CD4-positive, alpha-beta T cell (primary cell): Measurements from ENCODE around the gene TSPAN33. TPM values are rescaled to one million over a fixed set of nuclear protein-coding genes. Genes with fewer than 3 reads are reported as not detected.

Source experiments
- ATAC-seq: fragments of 200-7000 bp; cut with Tn5 transposase; one replicate; pipeline ENCODE4 v1.10.0; 2022; ENCODE audit warnings: mild to moderate bottlenecking; ENCODE audit not compliant: poor library complexity
- CTCF ChIA-PET: fragments of 350-600 bp; sonication (Branson Sonifier 250); formaldehyde crosslinking; loops from one replicate; lab custom pipeline; 2021; ENCODE audit warnings: antibody characterized with exemption, inconsistent platforms; lab: Charles Lee
- POLR2A ChIA-PET: fragments of 350-600 bp; sonication (Branson Sonifier 250); formaldehyde crosslinking; loops from one replicate; lab custom pipeline; 2021; ENCODE audit warnings: antibody characterized with exemption, inconsistent platforms; lab: Charles Lee
- DNase-seq, 14 experiments: peaks; one replicate each; pipeline ENCODE4 v3.0.0-alpha.2; 2013 to 2020; ENCODE audit warnings: mixed read lengths in 2 of 14
- H3K27ac ChIP-seq, 2 donors: one replicate each; pipeline versions ENCODE4 v1.5.1 to v1.7.0; 2013; ENCODE audit warnings: low read length in 2 of 2, low read depth in 1 of 2, mild to moderate bottlenecking in 1 of 2
- H3K27me3 ChIP-seq, 2 experiments: 1 replicate in 1 of 2; 2 replicates in 1 of 2; pipeline versions ENCODE4 v1.6.1 to v1.7.0; 2013; ENCODE audit warnings: low read length in 2 of 2, control low read depth in 1 of 2, mild to moderate bottlenecking in 1 of 2, moderate library complexity in 1 of 2; ENCODE audit not compliant: insufficient read depth in 2 of 2, control insufficient read depth in 1 of 2
- H3K36me3 ChIP-seq: one replicate; pipeline ENCODE4 v1.6.1; 2013; ENCODE audit warnings: low read length, control low read depth; ENCODE audit not compliant: insufficient read depth
- H3K4me1 ChIP-seq: one replicate; pipeline ENCODE4 v1.6.1; 2013; ENCODE audit warnings: low read length, control low read depth; ENCODE audit not compliant: insufficient read depth
- H3K4me3 ChIP-seq: one replicate; pipeline ENCODE4 v1.5.1; 2013; ENCODE audit warnings: mild to moderate bottlenecking, low read length, moderate library complexity
- H3K9me3 ChIP-seq, 2 experiments: 1 replicate in 1 of 2; 2 replicates in 1 of 2; pipeline versions ENCODE4 v1.6.1 to v1.7.0; 2013; ENCODE audit warnings: low read length in 2 of 2, mild to moderate bottlenecking in 2 of 2, control low read depth in 1 of 2, moderate library complexity in 1 of 2; ENCODE audit not compliant: control insufficient read depth in 1 of 2, insufficient read depth in 1 of 2
- H3K27ac Mint-ChIP-seq: one replicate; pipeline ENCODE4 v1.8.0; 2020; ENCODE audit warnings: mixed read lengths
- H3K27me3 Mint-ChIP-seq: one replicate; pipeline ENCODE4 v1.8.0; 2021; ENCODE audit warnings: mixed read lengths
- H3K36me3 Mint-ChIP-seq: one replicate; pipeline ENCODE4 v1.8.0; 2021; ENCODE audit warnings: low read depth, mixed read lengths
- H3K4me1 Mint-ChIP-seq: one replicate; pipeline ENCODE4 v1.8.0; 2021; ENCODE audit warnings: low read depth, mixed read lengths
- H3K4me3 Mint-ChIP-seq: one replicate; pipeline ENCODE4 v1.8.0; 2020; ENCODE audit warnings: mild to moderate bottlenecking, mixed read lengths
- H3K9me3 Mint-ChIP-seq: one replicate; pipeline ENCODE4 v1.8.0; 2020; ENCODE audit warnings: mixed read lengths
- intact Hi-C, 2 experiments: fragments of 100-400 bp; cut with DNase I in 1 of 2; cut with micrococcal nuclease in 1 of 2; formaldehyde crosslinking; loops; one replicate each; pipeline versions ENCODE4 v1.15.1 to v1.9.0; 2023 to 2025; cut with DNase I, micrococcal nuclease
- total RNA-seq, 174 experiments: library from RNA in 2 of 174; stranded (reverse) in 2 of 174; gene quantifications; one replicate each; pipeline ENCODE4 v1.2.3 and lab custom pipeline; 2021 to 2026
- TF ChIP-seq, protein P1 (sequence below): fragments of 200-600 bp; IDR thresholded peaks from one replicate; pipeline ENCODE4 v1.8.0; 2022; ENCODE audit warnings: antibody characterized with exemption, mild to moderate bottlenecking

TSPAN33 gene
- total RNA-seq, 2 experiments from 2014 or later: 3.6 to 4.1 TPM

DNA sequence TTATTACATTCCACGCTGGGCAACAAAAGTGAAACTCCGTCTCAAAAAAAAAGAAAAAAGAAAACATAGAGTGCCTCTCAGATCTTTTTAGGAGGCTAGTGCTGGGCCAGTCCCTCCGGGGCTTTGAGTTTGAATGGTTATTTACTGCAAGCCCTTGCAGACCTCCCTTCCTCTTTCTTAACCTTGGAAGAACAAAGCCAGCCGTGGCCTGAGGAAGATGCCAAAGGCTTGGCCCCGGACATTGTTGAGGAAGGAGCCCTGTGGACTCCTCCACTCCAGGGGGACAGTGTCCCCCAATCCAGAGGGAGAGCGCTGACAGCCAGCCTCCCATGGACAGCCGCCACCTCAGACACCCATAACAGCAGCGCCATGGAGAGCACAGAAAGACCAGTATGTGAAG lies 5.0 kb downstream of the TSPAN33 start:
- H3K4me3 ChIP-seq: no peak overlapping the region
- peaks cover 10% of the 10 kb centered on the region for H3K4me1 Mint-ChIP-seq

DNA sequence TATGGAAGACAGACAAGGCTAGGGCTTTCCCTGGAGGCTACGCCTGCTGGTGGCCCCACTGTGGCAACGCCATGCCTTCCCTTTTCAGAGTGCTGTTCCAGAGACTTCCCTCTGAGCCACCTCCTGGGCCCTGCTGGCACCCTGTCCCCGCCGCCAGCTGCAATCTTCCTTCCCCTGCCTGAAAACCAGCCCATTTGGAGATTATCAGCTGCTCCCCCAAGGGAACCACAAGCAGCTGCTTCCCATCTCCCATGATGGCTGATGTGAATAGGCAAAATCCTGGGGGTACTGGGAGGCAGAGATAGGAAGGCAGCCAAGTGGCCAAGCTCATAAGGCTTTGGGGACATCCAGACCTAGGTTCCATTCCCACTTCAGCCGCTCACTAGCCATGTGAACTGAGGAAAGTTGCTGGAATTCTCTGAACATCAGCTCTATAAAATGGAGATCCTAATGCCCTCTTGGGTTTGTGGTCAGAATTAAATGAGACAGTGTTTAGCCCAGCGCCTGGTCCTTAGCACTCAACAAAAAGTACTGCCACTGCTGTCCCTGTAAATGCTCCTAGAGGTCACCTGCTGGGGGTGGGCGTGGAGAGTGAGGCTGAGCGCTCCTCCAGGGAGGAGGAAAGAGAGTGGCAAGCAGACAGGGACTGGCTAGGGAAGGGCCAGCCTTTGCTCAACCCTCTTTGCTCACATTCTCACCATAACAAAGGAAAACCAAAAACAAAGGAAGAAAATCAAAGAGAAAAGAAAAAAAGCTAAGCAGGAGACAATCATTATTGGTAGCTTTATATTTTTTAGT lies 5.9 kb downstream of the TSPAN33 start:
- ATAC-seq (no peak), DNase-seq (no peak)
- CTCF ChIA-PET: interaction anchor here (0.6 to 1.4 kb wide), 2 partner anchors 13 kb away, joined by 3 to 4 read pairs; no protein-coding TSS in a partner anchor
- Mint-ChIP-seq H3K27me3 (no peaks in the 10 kb centered on the region), H3K36me3 (no peaks in the 10 kb centered on the region), H3K9me3 (no peaks in the 10 kb centered on the region), H3K27ac (no peak overlapping the region), H3K4me3 (no peak overlapping the region), H3K4me1 (peaks cover 5% of the 10 kb centered on the region)
- TF ChIP-seq, protein P1, sequence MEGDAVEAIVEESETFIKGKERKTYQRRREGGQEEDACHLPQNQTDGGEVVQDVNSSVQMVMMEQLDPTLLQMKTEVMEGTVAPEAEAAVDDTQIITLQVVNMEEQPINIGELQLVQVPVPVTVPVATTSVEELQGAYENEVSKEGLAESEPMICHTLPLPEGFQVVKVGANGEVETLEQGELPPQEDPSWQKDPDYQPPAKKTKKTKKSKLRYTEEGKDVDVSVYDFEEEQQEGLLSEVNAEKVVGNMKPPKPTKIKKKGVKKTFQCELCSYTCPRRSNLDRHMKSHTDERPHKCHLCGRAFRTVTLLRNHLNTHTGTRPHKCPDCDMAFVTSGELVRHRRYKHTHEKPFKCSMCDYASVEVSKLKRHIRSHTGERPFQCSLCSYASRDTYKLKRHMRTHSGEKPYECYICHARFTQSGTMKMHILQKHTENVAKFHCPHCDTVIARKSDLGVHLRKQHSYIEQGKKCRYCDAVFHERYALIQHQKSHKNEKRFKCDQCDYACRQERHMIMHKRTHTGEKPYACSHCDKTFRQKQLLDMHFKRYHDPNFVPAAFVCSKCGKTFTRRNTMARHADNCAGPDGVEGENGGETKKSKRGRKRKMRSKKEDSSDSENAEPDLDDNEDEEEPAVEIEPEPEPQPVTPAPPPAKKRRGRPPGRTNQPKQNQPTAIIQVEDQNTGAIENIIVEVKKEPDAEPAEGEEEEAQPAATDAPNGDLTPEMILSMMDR: no peak
- intact Hi-C loops: no loop called here
- POLR2A ChIA-PET: no interaction called here
- Histone ChIP-seq H3K4me1 (peaks cover 8% of the 10 kb centered on the region), H3K27ac (no peak overlapping the region), H3K9me3 (no peaks in the 10 kb centered on the region), H3K4me3 (no peak overlapping the region), H3K36me3 (no peaks in the 10 kb centered on the region), H3K27me3 (no peaks in the 10 kb centered on the region)

More for the DNA sequence above, 5.0 kb downstream of the TSPAN33 start:
- H3K36me3 Mint-ChIP-seq: no peaks in the 10 kb centered on the region
- no peak overlapping the region for H3K4me3 Mint-ChIP-seq
- TF ChIP-seq, protein P1: no peak
- Histone ChIP-seq H3K27me3 (no peaks in the 10 kb centered on the region), H3K4me1 (peaks cover 14% of the 10 kb centered on the region), H3K27ac (no peak overlapping the region), H3K9me3 (no peaks in the 10 kb centered on the region), H3K36me3 (no peaks in the 10 kb centered on the region)
- ChIA-PET CTCF (no interaction called here), POLR2A (no interaction called here)
- no peaks in the 10 kb centered on the region for H3K27me3 Mint-ChIP-seq
- ATAC-seq (no peak), DNase-seq (no peak)
- intact Hi-C loops: no loop called here
- no peaks in the 10 kb centered on the region for H3K9me3 Mint-ChIP-seq
- no peak overlapping the region for H3K27ac Mint-ChIP-seq

DNA sequence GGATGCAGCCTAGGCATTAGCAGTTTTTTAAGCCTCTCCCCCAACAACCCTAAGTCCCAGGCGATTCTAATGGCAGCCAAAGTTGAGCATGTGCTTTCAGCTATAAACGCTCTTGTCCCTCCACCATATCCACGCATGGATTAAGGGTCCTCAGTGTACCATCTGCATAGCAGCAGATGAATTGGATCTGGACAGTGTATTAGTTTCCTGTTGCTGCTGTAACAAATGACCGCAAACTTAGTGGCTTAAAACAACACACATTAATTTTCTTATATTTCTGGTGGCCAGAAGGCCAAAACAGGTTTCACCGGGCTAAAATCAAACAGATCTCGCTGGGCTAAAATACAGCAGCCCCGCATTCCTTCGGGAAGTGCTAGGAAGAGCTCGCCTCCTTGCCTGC lies 13.1 kb downstream of the TSPAN33 start:
- H3K27me3 ChIP-seq: no peaks in the 10 kb centered on the region
- H3K9me3 ChIP-seq: no peaks in the 10 kb centered on the region
- no peak overlapping the region for H3K4me3 Mint-ChIP-seq
- no peaks in the 10 kb centered on the region for H3K4me1 ChIP-seq
- H3K36me3 Mint-ChIP-seq: no peaks in the 10 kb centered on the region
- H3K27me3 Mint-ChIP-seq: no peaks in the 10 kb centered on the region
- no peak overlapping the region for H3K4me3 ChIP-seq
- TF ChIP-seq, protein P1: no peak
- H3K27ac Mint-ChIP-seq: no peak overlapping the region
- no peak overlapping the region for H3K27ac ChIP-seq
- H3K9me3 Mint-ChIP-seq: no peaks in the 10 kb centered on the region
- DNase-seq (no peak), ATAC-seq (no peak)
- intact Hi-C loops: no loop called here
- no peaks in the 10 kb centered on the region for H3K36me3 ChIP-seq
- CTCF ChIA-PET: no interaction called here
- H3K4me1 Mint-ChIP-seq: no peaks in the 10 kb centered on the region
- POLR2A ChIA-PET: no interaction called here
